ENCODE measurements around the gene SRI.

Gene SRI

DNA sequence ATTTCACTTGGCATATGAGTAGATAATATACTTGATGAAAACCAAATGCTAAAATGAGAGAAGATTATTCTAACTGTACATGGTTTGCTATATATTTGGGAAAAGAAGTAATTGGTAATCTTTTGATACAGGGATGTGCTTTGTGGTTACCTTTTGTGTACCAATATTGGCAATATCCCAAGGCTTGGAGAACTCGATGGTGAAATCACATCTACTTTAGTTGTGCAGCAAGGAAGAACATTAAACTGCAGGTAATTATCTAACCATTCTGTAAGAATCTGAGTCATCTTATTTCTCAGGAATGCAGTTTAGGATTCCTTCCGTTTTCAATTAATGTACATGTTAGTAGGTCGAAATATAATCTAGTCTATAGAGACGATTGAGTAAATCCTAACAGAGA, 64.1 kb downstream of the SRI start:
- Histone ChIP-seq H3K36me3 (ENCODE audit: control insufficient read depth, insufficient read depth, low read length) (no peaks in the 10 kb centered on the region), H3K4me1 (ENCODE audit: control insufficient read depth, insufficient read depth, low read length) (no peaks in the 10 kb centered on the region), H3K27ac (ENCODE audit: insufficient read depth, low read depth, low read length, poor library complexity, severe bottlenecking) (no peak overlapping the region), H3K4me3 (ENCODE audit: insufficient read depth, low read depth, low read length) (no peak overlapping the region), H3K27me3 (ENCODE audit: control insufficient read depth, insufficient read depth, low read length, poor library complexity, severe bottlenecking) (no peaks in the 10 kb centered on the region), H3K9me3 (ENCODE audit: control insufficient read depth, low read length) (no peaks in the 10 kb centered on the region)
- WGBS, 2 experiments: 95 to 99% methylated on average over 4 of the region's 4 CpGs
